HG03025 (cell line): ENCODE data around the gene RAPGEF4.

Experiments used
- ATAC-seq: cut with Tn5 transposase; IDR thresholded peaks from one replicate; pipeline ENCODE4 v1.9.1; 2021; ENCODE audit warnings: mild to moderate bottlenecking, moderate library complexity; ENCODE audit not compliant: unreplicated experiment, low FRiP score

Gene RAPGEF4

DNA sequence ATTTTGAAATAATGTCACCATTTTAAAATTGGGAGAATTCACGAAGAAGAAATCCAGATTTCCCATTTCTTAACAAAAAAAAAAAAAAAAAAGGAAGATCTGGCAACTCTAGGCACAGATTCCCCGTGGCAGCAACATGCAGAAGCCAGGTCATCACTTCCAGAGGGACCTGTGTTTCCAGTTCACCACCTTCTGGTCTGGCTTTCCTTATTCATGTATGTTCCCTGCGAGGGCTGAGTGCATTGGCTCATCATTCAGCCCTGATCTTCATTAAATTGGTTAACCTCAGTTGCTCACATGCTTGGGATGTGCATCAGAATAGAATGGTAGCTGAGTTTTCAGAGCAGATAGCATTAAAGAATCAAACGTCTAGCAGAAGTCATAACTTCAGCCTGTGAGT, 315.0 kb downstream of the RAPGEF4 start:
- ATAC-seq: no peak

DNA sequence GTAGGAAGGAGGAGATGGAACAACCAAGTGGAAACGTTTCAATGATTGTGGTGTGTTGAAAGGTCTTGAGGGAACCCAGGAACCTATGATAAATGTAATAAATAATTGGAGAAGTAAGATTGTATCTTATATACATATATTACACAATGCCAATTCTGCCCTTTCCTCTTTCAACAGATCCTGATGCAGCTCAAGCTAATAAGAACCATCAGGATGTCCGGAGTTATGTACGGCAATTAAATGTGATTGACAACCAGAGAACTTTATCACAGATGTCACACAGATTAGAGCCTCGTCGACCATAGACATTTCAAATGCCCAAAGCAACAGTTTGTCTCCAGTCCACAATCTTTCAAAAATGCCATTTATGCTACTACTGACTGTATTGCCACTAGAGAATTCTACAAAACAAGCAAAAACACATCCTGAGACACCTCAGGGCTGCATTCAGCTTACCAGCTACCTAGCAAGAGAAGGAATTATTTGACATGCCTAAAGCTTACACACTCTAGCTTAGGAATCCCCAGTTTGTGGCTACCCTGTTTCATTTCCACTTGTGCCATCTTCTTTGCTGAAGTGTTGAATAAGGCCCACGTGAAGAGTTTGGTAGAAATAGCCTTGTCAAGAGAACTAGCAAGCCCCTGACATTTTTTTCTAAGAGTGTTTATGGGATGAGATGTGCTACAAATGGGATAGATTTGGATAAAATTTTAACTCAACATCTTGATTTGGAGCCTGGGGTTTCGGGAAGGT, 316.0 kb downstream of the RAPGEF4 start:
- ATAC-seq: no peak

DNA sequence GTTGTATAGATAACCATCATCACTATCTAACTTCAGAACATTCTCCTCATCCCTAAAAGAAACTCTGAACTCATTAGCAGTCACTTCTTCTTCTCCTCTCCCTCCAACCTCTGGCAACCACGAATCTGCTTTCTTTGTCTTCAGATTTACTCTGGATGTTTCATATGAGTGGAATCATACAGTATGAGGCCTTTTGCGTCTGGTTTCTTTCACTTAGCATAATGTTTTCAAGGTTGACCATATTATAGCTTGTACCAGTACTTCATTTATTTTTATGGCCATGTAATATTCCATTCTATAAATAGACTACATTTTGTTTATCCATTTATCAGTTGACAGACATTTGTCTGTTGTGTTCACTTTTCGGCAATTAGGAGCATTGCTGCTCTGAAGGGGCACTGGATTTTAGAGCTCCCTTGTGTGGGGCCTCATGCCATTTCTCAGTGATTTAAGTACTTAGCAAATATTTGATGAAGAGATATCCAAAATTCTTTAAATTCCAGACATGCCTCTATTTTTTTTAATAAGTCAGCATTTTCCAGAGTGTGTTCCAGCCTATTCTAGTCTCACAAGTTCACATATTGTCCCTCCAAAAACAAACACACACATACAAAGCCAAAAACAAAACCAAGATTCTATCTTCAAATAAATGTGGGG, 317.5 kb downstream of the RAPGEF4 start:
- ATAC-seq: no peak

DNA sequence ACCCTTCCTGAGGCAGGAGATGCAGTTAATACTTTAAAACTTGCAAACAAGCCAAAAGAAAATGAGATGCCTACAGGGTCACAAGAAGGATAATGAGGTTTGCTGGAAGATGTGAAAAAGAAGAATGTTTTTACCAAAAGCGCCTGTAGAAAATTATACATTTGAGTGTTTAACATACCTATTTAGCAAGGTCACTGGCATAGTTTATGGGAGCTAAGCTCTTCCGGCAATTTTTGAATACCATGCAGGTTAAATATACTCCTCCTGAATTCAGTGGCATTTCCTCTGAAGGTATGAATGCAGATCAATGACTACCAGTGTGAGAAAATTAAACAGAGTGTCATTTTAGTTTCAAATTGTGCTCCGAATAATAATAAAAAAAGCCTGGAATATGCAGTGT, 318.8 kb downstream of the RAPGEF4 start:
- ATAC-seq: no peak

DNA sequence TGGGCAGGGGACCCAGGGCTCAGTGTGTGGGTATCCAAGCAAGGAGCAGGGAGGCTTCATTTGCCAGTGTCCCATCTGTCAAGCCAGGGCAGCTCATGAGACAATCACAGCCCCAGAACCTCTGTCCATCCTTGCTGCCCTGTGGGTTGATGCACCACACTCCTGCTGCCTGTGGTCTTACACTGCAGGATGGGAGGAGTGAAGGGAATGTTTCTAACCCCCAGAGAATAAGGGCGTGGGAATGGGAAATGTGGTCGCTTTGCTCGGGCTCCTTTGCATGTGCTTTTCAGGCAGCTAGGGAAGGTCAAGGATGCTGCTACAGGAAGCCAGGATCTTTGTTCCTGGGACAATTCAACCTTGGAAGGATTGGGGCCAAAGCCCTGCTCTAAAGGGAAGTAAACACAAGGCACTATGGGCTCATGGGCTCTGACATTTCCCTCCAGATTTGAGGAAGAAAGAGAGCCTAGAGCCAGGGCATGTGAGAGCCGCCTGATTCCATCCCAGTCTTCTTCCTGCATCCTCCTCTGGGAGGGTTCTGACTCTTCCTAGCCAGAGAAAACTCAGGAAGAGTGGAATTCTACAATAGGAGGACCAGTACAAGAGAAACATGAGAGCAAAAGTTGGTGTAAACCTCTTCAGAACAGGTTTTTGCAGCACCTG, 321.2 kb downstream of the RAPGEF4 start:
- ATAC-seq: no peak

DNA sequence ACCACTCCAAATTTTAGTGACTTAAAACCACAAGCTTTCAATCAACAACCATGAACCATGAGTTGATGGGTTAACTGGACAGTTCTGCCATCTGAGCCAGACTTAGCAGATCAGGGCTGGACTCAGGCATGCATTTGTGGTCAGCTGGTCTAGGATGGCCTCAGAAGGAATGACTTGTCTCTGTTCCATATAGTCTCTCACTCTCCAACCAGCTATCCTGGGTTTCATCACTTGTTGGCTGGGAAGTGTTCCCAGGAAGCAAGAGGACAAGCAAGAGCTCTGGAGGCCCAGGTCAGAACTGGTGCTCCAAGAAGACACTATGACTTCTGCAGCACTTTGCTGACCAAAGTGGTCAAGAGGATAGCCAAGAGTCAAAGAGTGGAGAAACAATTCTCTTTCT, 322.5 kb downstream of the RAPGEF4 start:
- no peak for ATAC-seq

DNA sequence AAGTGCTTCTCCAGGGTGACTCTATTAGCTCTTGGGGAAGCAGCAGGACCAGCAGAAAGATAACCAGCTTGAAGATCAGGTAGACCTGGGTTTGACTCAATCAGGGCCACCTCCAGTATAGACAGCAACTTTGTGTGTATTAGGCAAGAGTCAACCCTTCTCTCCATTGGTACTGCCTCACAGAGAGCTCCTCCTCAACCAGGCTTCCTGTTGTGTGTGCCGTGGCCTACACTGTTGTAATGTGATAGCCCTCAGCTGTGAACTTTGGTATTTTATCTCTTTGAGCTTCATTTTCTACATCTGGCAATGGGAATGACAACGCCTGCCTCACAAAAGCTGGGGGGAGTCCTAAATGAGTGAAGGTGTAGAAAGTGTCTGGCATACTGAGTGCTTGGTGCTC, 323.0 kb downstream of the RAPGEF4 start:
- no peak for ATAC-seq

DNA sequence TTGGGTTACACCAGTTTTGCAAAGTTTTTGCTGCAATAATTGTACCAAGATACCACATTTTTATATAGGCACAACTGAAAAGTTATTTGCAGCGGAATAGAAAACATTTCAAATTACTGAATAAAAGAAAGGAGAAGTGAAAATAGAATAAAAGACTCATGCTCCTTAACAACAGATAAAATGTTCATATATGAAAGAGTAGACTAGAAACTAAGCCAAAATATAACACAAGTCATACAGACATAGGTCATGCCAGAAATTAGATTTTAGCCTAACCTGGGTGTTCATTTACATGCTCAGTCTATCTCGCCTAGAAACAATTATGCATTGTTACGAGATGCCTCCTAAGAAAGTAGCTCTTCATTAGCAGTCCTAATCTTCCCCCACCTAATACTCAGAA, 323.6 kb downstream of the RAPGEF4 start:
- no peak for ATAC-seq

DNA sequence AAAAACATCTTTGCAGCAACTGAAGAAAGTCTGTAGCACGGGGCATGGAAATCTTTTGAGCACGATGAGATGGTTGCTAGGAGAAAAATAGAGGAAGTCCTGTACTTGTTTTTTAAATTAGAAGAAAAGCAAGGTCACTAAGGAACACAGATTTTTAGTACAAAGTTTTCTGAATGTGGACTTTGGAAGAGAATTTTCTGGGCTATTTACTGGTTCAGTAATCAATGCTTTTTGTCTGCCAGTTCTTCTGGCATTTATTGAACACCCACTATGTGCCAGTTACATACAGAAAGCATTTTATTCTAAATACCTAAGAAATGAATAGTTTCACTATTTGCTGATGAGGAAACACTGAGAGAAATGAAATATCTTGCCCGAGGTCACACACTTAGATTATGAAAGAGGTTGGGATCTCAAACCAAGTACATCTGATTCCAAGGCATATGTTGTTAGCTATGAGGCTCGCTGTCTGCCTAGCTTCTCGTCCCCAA, 324.4 kb downstream of the RAPGEF4 start:
- no peak for ATAC-seq

DNA sequence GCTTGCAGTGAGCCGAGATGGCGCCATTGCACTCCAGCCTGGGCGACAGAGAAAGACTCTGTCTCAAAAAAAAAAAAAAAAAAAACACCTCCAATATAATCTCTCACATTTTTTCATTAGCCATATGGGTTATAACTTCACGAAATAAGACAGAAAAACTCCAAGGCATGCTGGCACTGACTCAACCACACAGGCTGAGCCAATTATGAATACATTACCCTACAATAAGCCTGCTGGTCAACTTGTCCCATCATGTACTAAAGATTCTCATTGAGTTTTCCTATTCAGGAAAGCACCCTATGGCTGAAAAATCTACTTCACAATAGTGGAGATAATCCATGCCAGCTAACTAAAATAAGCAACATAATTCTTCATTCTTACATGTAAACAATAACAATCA, 327.2 kb downstream of the RAPGEF4 start:
- no peak for ATAC-seq

DNA sequence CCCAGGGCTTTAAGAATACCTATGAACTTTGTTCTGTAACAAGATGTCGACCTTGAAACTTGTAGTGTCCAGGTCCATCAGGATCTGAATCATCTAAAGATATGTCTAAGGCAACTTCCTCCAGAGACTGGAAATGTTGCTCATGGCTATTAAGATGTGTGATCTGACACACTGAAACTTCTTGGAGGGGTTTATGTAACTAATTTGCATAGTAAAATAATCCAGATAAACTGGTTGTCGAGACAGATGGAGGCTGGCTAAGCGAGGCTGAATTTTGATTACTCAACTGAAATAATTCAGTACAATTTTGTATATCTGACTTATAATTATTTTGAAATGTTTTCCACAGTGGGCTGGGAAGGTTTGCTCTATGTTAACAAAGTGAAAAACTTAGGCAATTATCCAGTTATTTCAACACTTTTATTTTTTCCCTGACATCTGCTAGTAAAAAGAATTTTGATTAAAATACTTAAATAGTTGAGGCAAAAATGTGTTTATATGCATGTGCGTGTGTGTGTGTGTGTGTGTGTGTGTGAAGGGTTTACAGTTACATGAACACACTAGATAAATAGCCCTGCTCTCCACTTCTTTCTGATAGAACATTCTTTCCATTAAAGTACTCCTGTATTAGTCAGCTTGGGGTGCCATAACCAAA, 328.6 kb downstream of the RAPGEF4 start:
- no peak for ATAC-seq

DNA sequence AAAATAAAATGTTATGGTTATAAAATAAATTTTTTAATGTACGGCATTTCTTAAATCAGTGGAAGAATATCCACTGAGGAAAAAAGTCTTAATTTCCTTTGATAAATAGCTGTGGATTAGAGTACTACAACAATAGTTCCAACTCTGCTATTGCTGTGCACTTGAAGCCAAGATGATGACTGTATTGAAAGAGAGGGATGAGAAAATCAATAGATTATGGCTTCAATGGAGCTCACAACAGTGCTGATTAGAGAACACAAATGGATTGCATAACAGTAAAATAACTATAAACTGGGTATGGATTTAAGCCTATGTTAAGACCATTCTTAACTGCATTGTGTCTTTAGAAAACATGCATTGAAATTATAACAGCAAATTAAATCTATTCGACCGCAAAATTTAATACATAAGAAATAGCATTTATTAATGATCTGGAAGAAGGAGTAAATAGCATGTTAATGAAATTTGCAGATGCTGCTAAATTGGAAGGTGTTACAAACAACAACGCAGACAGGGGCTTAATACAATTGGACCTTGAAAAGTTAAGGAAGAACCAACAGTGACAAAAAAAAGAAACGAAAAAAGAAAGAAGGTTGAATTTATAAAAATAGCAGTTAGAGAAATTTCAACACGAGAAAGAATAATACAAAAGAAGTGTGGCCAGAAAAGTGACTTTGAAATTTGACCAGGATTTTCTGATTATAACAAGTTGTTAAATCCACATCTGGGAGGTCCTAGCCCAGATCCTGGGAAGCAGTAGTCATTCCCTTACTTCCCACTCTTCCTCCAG, 331.4 kb downstream of the RAPGEF4 start:
- ATAC-seq: no peak

DNA sequence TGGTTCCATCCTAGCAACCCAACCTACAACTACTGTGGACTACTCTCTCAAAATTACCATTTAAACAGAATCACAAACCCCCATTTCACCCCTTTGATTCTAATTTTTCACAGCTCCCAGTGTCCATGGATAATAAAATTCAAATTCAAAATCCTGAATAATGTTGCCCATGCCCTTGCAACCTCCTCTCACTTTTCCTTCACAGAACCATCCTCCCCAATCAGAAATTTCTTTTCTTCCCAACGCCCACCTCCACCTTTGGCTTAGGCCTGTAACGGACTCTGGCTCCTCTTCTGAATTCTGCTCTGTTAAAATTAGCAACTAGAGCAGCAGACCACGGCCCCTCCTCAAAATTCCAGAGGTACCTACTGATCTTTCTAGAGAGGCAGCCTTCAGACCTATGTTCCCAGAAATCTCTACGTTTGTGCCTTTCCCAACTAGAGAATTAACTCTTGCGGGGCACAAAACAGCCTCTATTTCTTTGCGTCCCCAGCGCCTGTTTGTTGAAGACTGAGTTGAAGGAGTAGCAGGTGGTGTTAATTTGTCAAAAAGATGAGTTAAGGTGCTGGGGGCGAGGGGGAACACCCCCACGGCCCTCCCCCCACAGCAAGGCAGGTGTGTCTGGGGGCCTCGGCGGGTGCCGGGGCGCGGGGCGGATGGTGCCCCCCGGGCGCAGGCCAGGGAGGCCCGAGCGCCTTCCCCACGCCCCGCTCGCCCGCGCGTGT, 339.6 kb downstream of the RAPGEF4 start:
- ATAC-seq: no peak

DNA sequence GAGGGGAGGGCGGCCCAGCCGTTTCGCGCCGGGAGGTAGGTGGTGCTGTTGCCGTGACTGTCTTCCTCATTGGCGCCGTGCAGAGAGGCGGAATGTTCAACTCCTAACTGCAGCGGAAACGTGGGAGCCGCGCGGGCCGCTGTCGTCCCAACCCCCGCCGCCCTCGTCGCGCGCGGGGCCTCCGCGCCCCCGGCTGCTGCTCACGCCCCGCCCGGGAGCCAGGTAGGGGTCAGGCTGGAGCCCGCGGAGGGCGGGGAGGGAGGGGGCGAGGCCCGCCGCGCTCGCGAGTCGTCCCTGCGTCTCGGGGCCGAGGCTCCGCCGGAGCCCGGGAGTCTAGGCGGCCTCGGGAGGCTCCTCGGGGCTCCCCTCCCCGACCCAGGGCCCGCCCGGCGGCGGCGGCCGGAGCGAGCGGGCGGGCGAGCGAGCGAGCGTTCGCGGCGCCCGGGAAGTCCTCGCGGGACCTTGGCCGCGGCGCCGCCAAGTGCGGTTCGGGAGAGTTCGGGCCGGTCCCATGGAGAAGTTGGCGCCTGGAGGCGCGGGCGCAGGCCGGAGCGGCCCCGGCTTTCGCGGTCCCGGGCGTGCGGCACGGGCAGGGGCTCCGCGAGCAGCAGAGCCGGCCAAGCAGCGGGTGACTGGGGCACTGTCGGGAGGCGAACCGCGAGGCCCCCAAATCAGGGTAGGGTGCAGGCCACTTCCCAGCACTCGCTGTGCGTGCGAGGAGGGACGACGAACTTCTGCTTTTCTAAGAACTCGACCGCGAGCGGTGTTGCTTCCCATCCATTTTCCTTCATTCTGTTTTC, 340.3 kb downstream of the RAPGEF4 start, which contains the start of gene MAP3K20:
Gene MAP3K20, plus strand, starts transcription at position 66 of the 800 bp plus-strand sequence. CDS start 15,186 bp downstream, outside the sequence.
- ATAC-seq: peak; percentile 63

DNA sequence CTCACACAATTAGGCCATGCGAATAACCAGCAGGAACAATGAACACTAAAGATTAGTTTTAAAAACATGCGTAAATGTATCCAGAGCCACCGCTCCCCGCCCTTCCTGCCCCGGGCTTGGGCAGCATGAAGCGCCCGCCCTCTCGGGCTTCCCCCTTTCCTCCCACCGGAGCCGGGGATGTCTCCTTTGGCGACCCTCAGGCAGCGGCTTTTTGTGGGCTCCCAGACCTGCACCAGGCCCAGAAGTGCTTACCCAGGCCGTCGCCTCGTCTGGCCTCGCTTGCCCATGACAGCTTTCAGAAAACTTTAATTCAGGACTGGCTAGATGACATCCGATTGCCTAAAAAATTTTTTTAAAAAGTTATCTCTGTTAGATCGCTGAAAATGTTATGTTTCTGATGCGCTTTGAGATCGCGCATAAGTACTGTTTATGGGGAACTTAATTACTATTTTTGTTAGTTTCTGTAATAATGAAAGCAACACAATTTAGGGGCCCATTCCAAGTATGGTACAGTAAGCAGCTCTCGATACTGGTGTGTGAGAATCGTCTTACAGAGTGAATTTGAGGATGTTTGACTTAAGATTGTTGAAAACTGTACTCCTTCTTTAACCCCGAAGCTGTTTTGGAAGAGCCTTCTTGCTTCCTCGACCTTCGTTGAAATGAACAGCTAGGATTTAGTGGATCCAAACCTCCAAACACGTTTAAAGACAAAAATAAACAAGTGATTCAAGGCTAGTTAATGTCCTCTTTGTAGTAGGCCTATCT, 341.1 kb downstream of the RAPGEF4 start:
- ATAC-seq: peak; percentile 28

DNA sequence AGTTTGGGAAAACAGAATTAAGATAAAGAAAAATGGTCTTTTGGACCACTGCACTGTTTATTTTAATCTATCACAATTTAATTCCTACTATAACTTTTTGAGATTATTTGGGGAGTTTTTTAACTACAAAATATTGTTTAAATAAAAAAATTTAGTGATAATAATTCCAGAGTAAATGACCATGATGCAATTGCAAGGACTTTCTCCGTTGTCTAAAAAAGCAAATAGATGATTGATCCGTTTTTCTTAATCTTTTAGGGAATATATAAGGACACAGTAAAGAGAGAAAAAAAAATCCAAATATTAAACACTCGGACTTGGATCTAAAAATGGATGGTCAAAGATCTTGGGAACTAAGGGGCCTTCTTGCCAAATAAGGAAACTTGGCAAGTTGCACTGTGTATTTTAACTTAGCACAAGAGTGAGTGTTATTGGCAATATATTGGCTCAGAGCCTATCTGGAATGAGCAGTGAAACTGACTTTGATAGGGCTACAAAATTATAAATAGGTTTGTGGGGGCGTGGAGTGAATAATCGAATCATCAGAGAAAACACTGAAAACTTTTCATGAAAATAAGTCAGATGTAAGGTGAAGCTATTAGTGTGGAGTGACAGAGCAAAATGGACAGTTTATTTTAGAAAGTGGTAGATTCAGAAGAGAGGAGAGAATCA, 342.0 kb downstream of the RAPGEF4 start:
- no peak for ATAC-seq

DNA sequence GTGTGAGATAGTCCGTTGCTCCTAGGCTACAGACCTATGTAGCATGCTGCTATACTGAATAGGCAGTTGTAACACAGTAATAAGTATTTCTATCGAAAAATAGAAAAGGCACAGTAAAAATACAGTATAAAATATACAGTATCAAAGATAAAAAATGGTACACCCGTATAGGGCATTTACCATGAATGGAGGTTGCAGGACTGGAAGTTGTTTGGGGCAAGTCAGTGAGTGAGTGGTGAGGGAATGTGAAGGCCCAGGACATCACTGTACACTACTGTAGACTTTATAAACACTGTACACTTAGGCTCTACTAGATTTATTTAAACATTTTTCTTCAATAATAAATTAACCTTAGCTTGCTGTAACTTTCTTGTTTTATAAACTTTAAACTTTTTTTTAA, 343.5 kb downstream of the RAPGEF4 start:
- ATAC-seq: no peak
